K562 (cell line): ENCODE data around the gene CSTF1. TPM values are rescaled to one million over a fixed set of nuclear protein-coding genes. Genes with fewer than 3 reads are reported as not detected.

Experiments used
- HNRNPH1 ChIP-seq: fragments of 200-400 bp; formaldehyde crosslinking; optimal IDR thresholded peaks from 2 replicates; pipeline ENCODE3; 2017; ENCODE audit warnings: low read depth, mild to moderate bottlenecking, low read length, moderate library complexity
- HSF4 ChIP-seq: fragments of 250-450 bp; sonication (Bioruptor Pico); IDR thresholded peaks from 2 replicates; pipeline ENCODE4 v2.1.2; 2022; ENCODE audit warnings: mild to moderate bottlenecking, moderate library complexity, borderline replicate concordance
- MAFK ChIP-seq: IDR thresholded peaks from 2 replicates; pipeline ENCODE4 v1.6.1; 2011; ENCODE audit warnings: low read length, improper control_type of control experiment
- MTA3 ChIP-seq: fragments of 450-650 bp; formaldehyde crosslinking; IDR thresholded peaks from 2 replicates; pipeline ENCODE4 v1.6.1; 2017; ENCODE audit warnings: mild to moderate bottlenecking, borderline replicate concordance
- NFATC3 ChIP-seq: fragments of 450-650 bp; IDR thresholded peaks from 2 replicates; pipeline ENCODE4 v1.6.1; 2017; ENCODE audit warnings: mild to moderate bottlenecking
- POLR2H ChIP-seq: IDR thresholded peaks from 2 replicates; pipeline ENCODE4 v1.6.1; 2016; ENCODE audit warnings: missing genetic modification characterization, low read depth, mild to moderate bottlenecking, control low read depth, missing compliant biosample characterization, moderate library complexity
- POLR3G ChIP-seq: IDR thresholded peaks from 2 replicates; pipeline ENCODE4 v1.6.1; 2011; ENCODE audit not compliant: insufficient read length, insufficient replicate concordance; ENCODE audit errors: extremely low read depth
- RCOR1 ChIP-seq, 2 experiments: IDR thresholded peaks; 2 replicates each; pipeline ENCODE4 v1.6.1; 2012; ENCODE audit warnings: low read depth in 2 of 2, low read length in 2 of 2, borderline replicate concordance in 1 of 2, improper control_type of control experiment in 1 of 2
- TBP ChIP-seq: optimal IDR thresholded peaks from 2 replicates; pipeline ENCODE3; 2011; ENCODE audit warnings: low read depth, low read length, improper control_type of control experiment
- ZFPM2 ChIP-seq: fragments of 250-450 bp; sonication (Bioruptor Pico); IDR thresholded peaks from 2 replicates; pipeline ENCODE4 v1.5.1; 2022; ENCODE audit warnings: mild to moderate bottlenecking
- polyA plus RNA-seq, 8 experiments: library from polyadenylated mRNA; depleted of rRNA in 4 of 8; stranded (reverse) in 5 of 8; unstranded in 3 of 8; fragments of >200 nt; fragmentation: Nextera tagmentation in 2 of 8; fragmentation: Illumina TruSeq in 1 of 8; extraction: Ambion mirVana in 2 of 8; extraction: Trizol in 1 of 8; gene quantifications; 2 replicates each; pipeline versions ENCODE4 v1.2.1 to v1.2.3, GENCODE V29; 2011 to 2014; ENCODE audit warnings: inconsistent platforms in 1 of 8, missing spikeins in 1 of 8
- total RNA-seq, 7 experiments: library from RNA; depleted of rRNA in 6 of 7; stranded (reverse); fragments of >200 nt in 6 of 7; fragmentation: Illumina TruSeq in 2 of 7; extraction: Trizol in 2 of 7; gene quantifications; 2 replicates each; pipeline versions ENCODE4 v1.2.1 to v1.2.3, GENCODE V29; 2011 to 2021; ENCODE audit warnings: low replicate concordance in 1 of 7
- TF ChIP-seq, protein P1 (sequence below), 2 experiments: fragments of 450-650 bp; formaldehyde crosslinking in 1 of 2; IDR thresholded peaks; 2 replicates each; pipeline versions ENCODE4 v1.4.0 to v1.6.1; 2014 to 2020; ENCODE audit warnings: mild to moderate bottlenecking in 2 of 2, borderline replicate concordance in 1 of 2, low read depth in 1 of 2
- TF ChIP-seq, protein P2 (sequence below), 2 experiments: IDR thresholded peaks; 2 replicates each; pipeline ENCODE4 v1.6.1; 2011; ENCODE audit warnings: borderline replicate concordance in 1 of 2, control low read depth in 1 of 2, low read depth in 1 of 2, low read length in 1 of 2, mild to moderate bottlenecking in 1 of 2, mixed read lengths in 1 of 2, moderate library complexity in 1 of 2; ENCODE audit not compliant: insufficient read depth in 1 of 2, insufficient read length in 1 of 2, poor library complexity in 1 of 2, severe bottlenecking in 1 of 2; ENCODE audit errors: extremely low read depth in 1 of 2
- TF ChIP-seq, protein P3 (sequence below): sonication (generic); formaldehyde crosslinking; IDR thresholded peaks from 2 replicates; pipeline ENCODE4 v1.8.0; 2023; ENCODE audit warnings: mild to moderate bottlenecking, missing genetic modification reagents

CSTF1 gene
- total and polyA plus RNA-seq, 9 of the 15 experiments (the other 6 are each of a cell fraction or from before 2014, with no cell fraction given): 30.8 to 110 (median 53.4) TPM

DNA sequence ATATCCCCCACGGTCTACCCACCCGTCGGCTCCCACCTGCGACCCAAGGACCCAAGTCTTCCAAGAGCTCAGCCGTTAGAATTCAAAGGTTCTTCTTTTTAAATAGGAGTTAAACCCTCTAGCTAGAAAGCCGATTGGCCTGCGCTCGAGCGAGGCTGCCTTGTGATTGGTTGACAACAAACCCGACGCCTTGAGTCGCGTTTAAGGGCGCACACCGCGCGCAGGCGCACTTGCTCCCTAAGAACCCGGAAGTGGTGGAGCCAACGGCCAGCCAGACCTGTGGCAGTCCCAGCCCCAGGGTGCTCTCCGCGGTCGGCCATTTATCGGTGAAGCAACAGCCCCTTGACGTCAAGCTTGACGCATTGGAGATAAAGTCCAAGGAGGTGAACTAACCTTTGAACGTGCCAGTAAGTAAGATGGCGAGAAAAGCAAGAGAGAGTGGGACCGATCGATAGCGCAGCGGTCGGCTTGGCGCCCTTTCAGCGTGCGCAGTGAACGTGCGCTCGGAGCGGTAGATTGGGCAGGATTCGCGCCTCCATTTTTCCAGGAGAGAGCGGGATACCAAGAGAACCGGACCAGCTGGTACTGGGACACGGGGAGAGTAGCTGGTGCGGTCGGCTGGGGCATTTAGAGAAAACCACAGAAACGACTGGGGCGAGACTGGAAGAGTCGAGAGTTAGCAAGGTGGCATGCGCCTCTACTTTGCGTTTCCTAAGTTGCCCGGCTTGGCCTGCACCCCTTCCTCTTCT is at the start of gene CSTF1, which contains the start of gene AURKA (continued):
- peak; percentile 79 for TF ChIP-seq TBP
- TF ChIP-seq MTA3: peak; percentile 90; the same call in 1 of the 2 replicates
- TF ChIP-seq POLR3G: no peak
- no peak for TF ChIP-seq ZFPM2 (CRISPR knock-in tag)
- TF ChIP-seq, protein P1, sequence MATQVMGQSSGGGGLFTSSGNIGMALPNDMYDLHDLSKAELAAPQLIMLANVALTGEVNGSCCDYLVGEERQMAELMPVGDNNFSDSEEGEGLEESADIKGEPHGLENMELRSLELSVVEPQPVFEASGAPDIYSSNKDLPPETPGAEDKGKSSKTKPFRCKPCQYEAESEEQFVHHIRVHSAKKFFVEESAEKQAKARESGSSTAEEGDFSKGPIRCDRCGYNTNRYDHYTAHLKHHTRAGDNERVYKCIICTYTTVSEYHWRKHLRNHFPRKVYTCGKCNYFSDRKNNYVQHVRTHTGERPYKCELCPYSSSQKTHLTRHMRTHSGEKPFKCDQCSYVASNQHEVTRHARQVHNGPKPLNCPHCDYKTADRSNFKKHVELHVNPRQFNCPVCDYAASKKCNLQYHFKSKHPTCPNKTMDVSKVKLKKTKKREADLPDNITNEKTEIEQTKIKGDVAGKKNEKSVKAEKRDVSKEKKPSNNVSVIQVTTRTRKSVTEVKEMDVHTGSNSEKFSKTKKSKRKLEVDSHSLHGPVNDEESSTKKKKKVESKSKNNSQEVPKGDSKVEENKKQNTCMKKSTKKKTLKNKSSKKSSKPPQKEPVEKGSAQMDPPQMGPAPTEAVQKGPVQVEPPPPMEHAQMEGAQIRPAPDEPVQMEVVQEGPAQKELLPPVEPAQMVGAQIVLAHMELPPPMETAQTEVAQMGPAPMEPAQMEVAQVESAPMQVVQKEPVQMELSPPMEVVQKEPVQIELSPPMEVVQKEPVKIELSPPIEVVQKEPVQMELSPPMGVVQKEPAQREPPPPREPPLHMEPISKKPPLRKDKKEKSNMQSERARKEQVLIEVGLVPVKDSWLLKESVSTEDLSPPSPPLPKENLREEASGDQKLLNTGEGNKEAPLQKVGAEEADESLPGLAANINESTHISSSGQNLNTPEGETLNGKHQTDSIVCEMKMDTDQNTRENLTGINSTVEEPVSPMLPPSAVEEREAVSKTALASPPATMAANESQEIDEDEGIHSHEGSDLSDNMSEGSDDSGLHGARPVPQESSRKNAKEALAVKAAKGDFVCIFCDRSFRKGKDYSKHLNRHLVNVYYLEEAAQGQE (IDR thresholded peaks at IDR 0.05; ENCODE audit: borderline replicate concordance): peak; percentile 98
- TF ChIP-seq, protein P1 (CRISPR knock-in tag; IDR thresholded peaks at IDR 0.05; ENCODE audit: low read depth): no peak
- TF ChIP-seq HNRNPH1: no peak
- TF ChIP-seq, protein P2, sequence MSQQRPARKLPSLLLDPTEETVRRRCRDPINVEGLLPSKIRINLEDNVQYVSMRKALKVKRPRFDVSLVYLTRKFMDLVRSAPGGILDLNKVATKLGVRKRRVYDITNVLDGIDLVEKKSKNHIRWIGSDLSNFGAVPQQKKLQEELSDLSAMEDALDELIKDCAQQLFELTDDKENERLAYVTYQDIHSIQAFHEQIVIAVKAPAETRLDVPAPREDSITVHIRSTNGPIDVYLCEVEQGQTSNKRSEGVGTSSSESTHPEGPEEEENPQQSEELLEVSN (IDR thresholded peaks at IDR 0.05; ENCODE audit: borderline replicate concordance in 1 of 2, extremely low read depth in 1 of 2, insufficient read depth in 1 of 2, insufficient read length in 1 of 2, low read depth in 1 of 2, low read length in 1 of 2, poor library complexity in 1 of 2, severe bottlenecking in 1 of 2): peak; percentile 73 to 86
- TF ChIP-seq NFATC3: no peak
- no peak for TF ChIP-seq HSF4 (CRISPR knock-in tag)
- TF ChIP-seq RCOR1 (IDR thresholded peaks at IDR 0.05; ENCODE audit: borderline replicate concordance in 1 of 2, low read depth in 2 of 2, low read length in 2 of 2): peak in 1 of 2 experiments; percentile 81; a peak in 2 of 4 replicates
- TF ChIP-seq POLR2H (tag): no peak; the same call in 1 of the 2 replicates
- no peak for TF ChIP-seq MAFK
- TF ChIP-seq, protein P3, sequence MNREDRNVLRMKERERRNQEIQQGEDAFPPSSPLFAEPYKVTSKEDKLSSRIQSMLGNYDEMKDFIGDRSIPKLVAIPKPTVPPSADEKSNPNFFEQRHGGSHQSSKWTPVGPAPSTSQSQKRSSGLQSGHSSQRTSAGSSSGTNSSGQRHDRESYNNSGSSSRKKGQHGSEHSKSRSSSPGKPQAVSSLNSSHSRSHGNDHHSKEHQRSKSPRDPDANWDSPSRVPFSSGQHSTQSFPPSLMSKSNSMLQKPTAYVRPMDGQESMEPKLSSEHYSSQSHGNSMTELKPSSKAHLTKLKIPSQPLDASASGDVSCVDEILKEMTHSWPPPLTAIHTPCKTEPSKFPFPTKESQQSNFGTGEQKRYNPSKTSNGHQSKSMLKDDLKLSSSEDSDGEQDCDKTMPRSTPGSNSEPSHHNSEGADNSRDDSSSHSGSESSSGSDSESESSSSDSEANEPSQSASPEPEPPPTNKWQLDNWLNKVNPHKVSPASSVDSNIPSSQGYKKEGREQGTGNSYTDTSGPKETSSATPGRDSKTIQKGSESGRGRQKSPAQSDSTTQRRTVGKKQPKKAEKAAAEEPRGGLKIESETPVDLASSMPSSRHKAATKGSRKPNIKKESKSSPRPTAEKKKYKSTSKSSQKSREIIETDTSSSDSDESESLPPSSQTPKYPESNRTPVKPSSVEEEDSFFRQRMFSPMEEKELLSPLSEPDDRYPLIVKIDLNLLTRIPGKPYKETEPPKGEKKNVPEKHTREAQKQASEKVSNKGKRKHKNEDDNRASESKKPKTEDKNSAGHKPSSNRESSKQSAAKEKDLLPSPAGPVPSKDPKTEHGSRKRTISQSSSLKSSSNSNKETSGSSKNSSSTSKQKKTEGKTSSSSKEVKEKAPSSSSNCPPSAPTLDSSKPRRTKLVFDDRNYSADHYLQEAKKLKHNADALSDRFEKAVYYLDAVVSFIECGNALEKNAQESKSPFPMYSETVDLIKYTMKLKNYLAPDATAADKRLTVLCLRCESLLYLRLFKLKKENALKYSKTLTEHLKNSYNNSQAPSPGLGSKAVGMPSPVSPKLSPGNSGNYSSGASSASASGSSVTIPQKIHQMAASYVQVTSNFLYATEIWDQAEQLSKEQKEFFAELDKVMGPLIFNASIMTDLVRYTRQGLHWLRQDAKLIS: 0 out of 2 replicates have a peak, but pooled peaks have one; percentile 10
